COLO668 (cell line): ENCODE measurements around the gene MAB21L2.
"Not testable (repeated sequence)": the region's sequence is repeated elsewhere in the genome, so short reads cannot be mapped to it uniquely, and the experiment has no call there.

ENCODE experiments used
- DNase-seq: peaks from one replicate; lab custom pipeline; 2025; ENCODE audit not compliant: unreplicated experiment; lab: John Stamatoyannopoulos, UW

Gene MAB21L2

GRCh38 chr4:150582146-150582872 is at the start of gene MAB21L2:
TSS of gene MAB21L2 (plus strand) at chr4:150582151. CDS start at chr4:150583030, 879 bp downstream.
- no peak for DNase-seq

GRCh38 chr4:150533673-150534072 is 48.3 kb upstream of the MAB21L2 start:
- no peak for DNase-seq

- no peak for DNase-seq
Observed at GRCh38 chr4:150534818-150535217, 47.1 kb upstream of the MAB21L2 start.

GRCh38 chr4:150537911-150538310 is 44.0 kb upstream of the MAB21L2 start:
- DNase-seq, result not testable (repeated sequence)

- DNase-seq, result no peak
Observed at GRCh38 chr4:150540536-150540935, 41.4 kb upstream of the MAB21L2 start.

GRCh38 chr4:150540959-150541360 is 41.0 kb upstream of the MAB21L2 start:
- DNase-seq, result no peak

GRCh38 chr4:150541681-150542080 is 40.3 kb upstream of the MAB21L2 start:
- no peak for DNase-seq

- no peak for DNase-seq
Observed at GRCh38 chr4:150543042-150543441, 38.9 kb upstream of the MAB21L2 start.

- no peak for DNase-seq
Observed at GRCh38 chr4:150546286-150546685, 35.7 kb upstream of the MAB21L2 start.

- DNase-seq, result no peak
Observed at GRCh38 chr4:150547154-150547838, 34.7 kb upstream of the MAB21L2 start.

GRCh38 chr4:150557811-150558210 is 24.1 kb upstream of the MAB21L2 start:
- DNase-seq, result not testable (repeated sequence)

GRCh38 chr4:150561143-150561737 is 20.7 kb upstream of the MAB21L2 start:
- DNase-seq, result no peak

- DNase-seq, result no peak
Observed at GRCh38 chr4:150562250-150562649, 19.7 kb upstream of the MAB21L2 start.

- DNase-seq, result no peak
Observed at GRCh38 chr4:150562751-150563150, 19.2 kb upstream of the MAB21L2 start.

GRCh38 chr4:150564967-150565366 is 17.0 kb upstream of the MAB21L2 start:
- not testable (repeated sequence) for DNase-seq

GRCh38 chr4:150567070-150567469 is 14.9 kb upstream of the MAB21L2 start:
- no peak for DNase-seq

- DNase-seq, result peak; percentile 11
Observed at GRCh38 chr4:150569384-150569987, 12.5 kb upstream of the MAB21L2 start.

- DNase-seq, result no peak
Observed at GRCh38 chr4:150569998-150570535, 11.9 kb upstream of the MAB21L2 start.

- DNase-seq, result no peak
Observed at GRCh38 chr4:150570862-150571261, 11.1 kb upstream of the MAB21L2 start.

GRCh38 chr4:150572704-150573504 is 9.0 kb upstream of the MAB21L2 start:
- DNase-seq, result no peak

- DNase-seq, result no peak
Observed at GRCh38 chr4:150573534-150573933, 8.4 kb upstream of the MAB21L2 start.
